ENCODE results near the gene MAPT.

MAPT gene

GRCh38 chr17:46064460-46064859 is 170.1 kb downstream of the MAPT start:
- DNase-seq: no peak

- no peak for DNase-seq
Observed at GRCh38 chr17:46071796-46072195, 177.4 kb downstream of the MAPT start.

GRCh38 chr17:46072998-46073397 is 178.6 kb downstream of the MAPT start:
- DNase-seq: no peak

- no peak for DNase-seq
Observed at GRCh38 chr17:46074540-46074939, 180.2 kb downstream of the MAPT start.
